LNCaP clone FGC (cell line): Measurements from ENCODE around the gene XYLB.

Experiments used
- DNase-seq: peaks from one replicate; pipeline ENCODE4 v3.0.0-alpha.2; 2011; ENCODE audit warnings: low read depth
- H3K4me3 ChIP-seq: 2 replicates; pipeline ENCODE4 v1.5.1; 2011; ENCODE audit warnings: mild to moderate bottlenecking, low read depth, low read length, control low read depth
- TF ChIP-seq, protein P1 (sequence below): IDR thresholded peaks from 2 replicates; pipeline ENCODE4 v1.5.1; 2012; ENCODE audit warnings: mild to moderate bottlenecking; ENCODE audit not compliant: control insufficient read depth, insufficient read depth; ENCODE audit errors: extremely low read depth

XYLB gene

DNA sequence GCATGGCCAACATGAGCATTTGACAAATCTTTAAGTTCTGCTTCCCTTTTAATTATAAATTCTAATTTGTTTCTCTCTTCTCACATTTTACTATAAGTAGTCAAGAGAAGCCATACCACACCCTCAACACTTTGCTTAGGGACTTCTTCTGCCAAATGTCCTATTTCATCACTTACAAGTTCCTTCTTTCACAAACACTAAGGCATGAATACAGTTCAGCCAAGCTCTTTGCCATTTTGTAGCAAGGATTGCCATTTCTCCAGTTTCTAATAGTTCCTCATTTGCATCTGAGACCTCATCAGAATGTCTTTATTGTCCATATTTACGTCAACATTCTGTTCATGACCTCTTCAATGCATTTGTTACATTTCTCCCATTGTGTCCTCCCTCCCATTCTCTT is 35.1 kb upstream of the XYLB start:
- H3K4me3 ChIP-seq, result no peak overlapping the region
- DNase-seq, result no peak
- TF ChIP-seq, protein P1, sequence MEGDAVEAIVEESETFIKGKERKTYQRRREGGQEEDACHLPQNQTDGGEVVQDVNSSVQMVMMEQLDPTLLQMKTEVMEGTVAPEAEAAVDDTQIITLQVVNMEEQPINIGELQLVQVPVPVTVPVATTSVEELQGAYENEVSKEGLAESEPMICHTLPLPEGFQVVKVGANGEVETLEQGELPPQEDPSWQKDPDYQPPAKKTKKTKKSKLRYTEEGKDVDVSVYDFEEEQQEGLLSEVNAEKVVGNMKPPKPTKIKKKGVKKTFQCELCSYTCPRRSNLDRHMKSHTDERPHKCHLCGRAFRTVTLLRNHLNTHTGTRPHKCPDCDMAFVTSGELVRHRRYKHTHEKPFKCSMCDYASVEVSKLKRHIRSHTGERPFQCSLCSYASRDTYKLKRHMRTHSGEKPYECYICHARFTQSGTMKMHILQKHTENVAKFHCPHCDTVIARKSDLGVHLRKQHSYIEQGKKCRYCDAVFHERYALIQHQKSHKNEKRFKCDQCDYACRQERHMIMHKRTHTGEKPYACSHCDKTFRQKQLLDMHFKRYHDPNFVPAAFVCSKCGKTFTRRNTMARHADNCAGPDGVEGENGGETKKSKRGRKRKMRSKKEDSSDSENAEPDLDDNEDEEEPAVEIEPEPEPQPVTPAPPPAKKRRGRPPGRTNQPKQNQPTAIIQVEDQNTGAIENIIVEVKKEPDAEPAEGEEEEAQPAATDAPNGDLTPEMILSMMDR, result no peak

DNA sequence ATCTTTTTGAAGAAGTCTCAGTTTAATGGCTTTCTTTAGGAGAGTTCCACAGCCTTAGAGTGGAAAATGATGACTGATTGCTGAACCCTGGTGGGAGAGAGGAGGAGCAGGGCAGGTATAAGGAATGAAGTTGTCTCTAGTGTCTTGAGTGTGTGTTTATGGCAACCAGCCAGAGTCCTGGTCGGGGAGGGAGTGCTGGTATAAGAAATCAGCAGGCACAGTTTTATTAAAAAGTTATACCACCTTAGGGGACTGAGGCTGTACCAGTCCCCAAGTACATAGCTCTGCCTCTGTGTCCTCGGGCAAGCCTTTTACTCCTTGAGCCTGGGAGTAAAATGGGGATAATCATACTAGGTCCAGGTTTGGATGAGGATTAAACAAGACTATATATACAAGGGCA is 34.6 kb upstream of the XYLB start:
- no peak for DNase-seq
- H3K4me3 ChIP-seq, result no peak overlapping the region
- TF ChIP-seq, protein P1, result no peak

DNA sequence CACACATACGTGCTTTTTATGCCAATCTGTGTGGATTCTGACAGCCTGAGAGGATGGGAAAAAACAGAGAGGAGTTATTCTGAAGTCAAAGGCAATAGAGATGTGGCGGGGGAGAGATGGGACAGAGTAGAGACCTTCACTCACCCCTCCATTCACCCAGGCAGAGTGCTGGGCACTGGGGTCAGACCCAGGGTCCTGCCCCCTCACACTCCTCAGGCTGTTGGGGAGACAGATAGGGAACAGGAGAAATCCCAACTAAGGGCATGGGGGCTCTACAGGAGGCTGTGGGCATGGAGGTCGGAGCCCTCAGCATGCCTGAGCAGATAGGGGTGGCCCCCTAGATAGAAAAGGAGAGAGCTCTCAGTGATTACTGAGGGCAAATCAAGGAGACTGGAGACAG is 34.2 kb upstream of the XYLB start:
- H3K4me3 ChIP-seq, result no peak overlapping the region
- no peak for DNase-seq
- TF ChIP-seq, protein P1, result no peak

DNA sequence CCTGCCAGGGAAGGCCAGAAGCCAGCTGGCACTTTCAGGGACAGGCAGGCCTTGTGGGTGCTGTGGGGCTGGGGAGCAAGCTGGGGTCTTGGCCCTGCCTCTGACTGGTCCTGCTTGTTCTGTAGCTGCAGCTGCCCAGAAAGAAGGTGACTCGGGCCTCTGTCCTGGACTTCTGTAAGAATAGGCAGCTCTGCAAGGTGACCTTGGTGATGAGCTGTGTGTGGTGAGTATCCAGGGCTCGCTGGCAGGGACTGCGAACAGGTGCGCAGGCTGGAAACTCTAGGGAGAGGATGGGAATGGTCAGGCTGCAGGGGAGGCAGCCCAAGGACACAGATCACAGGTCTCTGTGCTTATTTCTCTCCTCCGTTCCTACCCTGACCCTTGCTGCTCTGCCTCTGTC is 33.3 kb upstream of the XYLB start:
- no peak overlapping the region for H3K4me3 ChIP-seq
- TF ChIP-seq, protein P1, result no peak
- no peak for DNase-seq

DNA sequence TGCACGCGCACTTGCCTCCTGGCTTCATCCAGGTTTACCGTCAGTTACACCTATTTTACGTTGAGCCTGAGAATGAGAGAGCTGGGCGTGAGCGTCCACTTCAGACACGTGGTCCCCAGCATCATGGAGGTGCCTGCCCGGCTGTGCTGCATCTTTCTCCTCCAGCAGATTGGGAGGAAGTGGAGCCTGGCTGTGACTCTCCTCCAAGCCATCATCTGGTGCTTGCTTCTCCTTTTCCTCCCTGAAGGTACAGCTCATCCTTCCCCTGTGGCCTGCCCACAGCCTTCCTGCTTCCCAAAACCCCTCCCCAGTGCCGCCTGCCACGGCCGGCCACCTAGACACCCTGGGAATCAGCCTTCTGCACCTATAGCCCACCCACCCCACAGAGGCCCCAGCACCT is 32.9 kb upstream of the XYLB start:
- DNase-seq, result no peak
- TF ChIP-seq, protein P1, result no peak
- H3K4me3 ChIP-seq, result no peak overlapping the region

DNA sequence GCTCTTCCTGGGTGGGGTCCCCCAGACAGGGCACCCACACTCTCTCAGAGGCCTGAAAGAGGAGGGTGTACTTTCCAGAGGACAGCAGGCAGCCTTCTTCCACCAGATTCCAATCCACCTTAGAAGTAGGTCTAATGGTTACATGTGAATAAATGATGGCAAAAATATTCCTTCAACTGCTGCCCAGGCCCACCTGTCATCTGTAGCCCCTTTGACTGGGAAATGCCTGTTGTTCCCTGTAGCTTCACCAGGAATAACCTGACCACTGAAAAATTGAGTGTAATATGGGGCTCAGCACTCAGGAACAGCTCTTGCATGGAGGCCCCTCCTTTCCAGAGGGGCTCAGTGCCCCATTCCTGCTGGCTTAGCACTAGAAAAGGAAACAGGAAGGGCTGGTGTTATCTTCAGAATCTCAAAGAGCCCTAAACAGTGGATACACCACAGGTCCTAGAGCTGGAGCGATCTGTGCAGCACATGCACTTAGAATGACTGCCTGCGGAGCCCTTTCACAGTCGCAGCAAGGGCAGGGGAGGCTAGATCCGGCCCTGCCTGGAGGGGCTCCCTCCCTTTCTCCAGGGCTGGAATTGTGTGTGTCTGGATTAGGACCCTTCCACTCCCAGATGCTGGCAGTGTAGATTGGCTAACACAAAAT is 32.3 kb upstream of the XYLB start:
- DNase-seq, result no peak
- TF ChIP-seq, protein P1, result no peak
- no peak overlapping the region for H3K4me3 ChIP-seq

DNA sequence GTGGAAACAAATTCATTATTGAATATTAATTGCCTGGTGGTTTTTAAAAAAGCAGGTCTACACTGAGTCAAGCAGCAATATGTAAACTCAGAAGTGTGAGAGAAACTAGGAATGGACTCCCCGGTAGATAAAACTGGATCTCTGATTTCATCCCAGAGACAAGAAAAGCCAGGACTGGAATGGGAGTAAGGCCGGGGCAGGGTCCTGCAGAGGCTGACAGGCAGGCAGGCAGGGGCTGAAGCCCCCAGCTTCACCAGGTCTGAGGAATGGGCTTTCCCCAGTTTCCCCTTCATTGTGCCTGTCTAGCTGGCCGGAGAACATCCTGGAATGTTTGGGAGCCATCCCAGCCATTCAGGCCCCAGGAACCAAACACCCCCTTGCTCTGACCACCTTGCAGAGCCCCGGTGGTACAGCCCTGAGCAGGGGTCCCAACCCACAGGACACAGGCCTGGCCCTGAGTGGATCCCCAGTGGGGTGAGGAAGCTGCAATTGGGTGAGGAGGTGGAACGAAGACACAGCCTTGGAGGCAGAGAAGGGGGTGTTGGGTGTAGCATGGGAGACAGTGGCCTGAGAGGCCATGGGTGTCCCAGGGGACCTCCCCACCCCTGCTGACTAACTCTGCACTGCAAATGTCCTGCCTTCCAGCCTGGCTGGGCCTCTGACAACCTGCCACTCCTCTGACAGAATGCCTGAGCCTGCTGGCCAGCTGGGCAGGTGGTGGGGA is 31.7 kb upstream of the XYLB start:
- TF ChIP-seq, protein P1, result no peak
- no peak for DNase-seq
- no peak overlapping the region for H3K4me3 ChIP-seq
